DND-41 (cell line): Measurements from ENCODE around the gene PSME3IP1.

ENCODE experiments used
- ATAC-seq: fragments of 200-7000 bp; cut with Tn5 transposase; 3 replicates; pipeline ENCODE4 v1.9.1; 2021; ENCODE audit warnings: low read depth; ENCODE audit not compliant: insufficient read depth
- DNase-seq: peaks from one replicate; pipeline ENCODE4 v3.0.0-alpha.2; 2020
- H2AFZ ChIP-seq: 2 replicates; pipeline ENCODE4 v1.6.0; 2012; ENCODE audit warnings: low read depth, low read length
- H3K27ac ChIP-seq: 2 replicates; pipeline ENCODE4 v1.5.1; 2012; ENCODE audit warnings: low read length, inconsistent platforms
- H3K27me3 ChIP-seq: fragments of 200-600 bp; sonication (generic); 2 replicates; pipeline ENCODE4 v1.6.0; 2012; ENCODE audit warnings: low read length, mild to moderate bottlenecking, inconsistent platforms; ENCODE audit not compliant: insufficient read depth, poor library complexity
- H3K36me3 ChIP-seq: 2 replicates; pipeline ENCODE4 v1.5.1; 2012; ENCODE audit warnings: low read length, inconsistent platforms; ENCODE audit not compliant: insufficient read depth
- H3K4me1 ChIP-seq: 2 replicates; pipeline ENCODE4 v1.5.1; 2012; ENCODE audit warnings: mild to moderate bottlenecking, low read length; ENCODE audit not compliant: insufficient read depth
- H3K4me2 ChIP-seq: 2 replicates; pipeline ENCODE4 v1.6.0; 2012; ENCODE audit warnings: mild to moderate bottlenecking, moderate library complexity, low read length, inconsistent platforms; ENCODE audit not compliant: insufficient read depth
- H3K4me3 ChIP-seq, 2 experiments: fragments of 200-600 bp in 1 of 2; shearing (Covaris generic) in 1 of 2; 2 replicates each; pipeline ENCODE4 v1.5.1; 2012 to 2016; ENCODE audit warnings: inconsistent platforms in 2 of 2, low read length in 2 of 2, mild to moderate bottlenecking in 2 of 2, low read depth in 1 of 2, moderate library complexity in 1 of 2
- H3K79me2 ChIP-seq: 2 replicates; pipeline ENCODE4 v1.6.0; 2012; ENCODE audit warnings: low read length, inconsistent platforms; ENCODE audit not compliant: insufficient read depth
- H3K9ac ChIP-seq: 2 replicates; pipeline ENCODE4 v1.6.0; 2012; ENCODE audit warnings: low read depth, mild to moderate bottlenecking, inconsistent platforms, low read length, moderate library complexity
- H3K9me3 ChIP-seq: 2 replicates; pipeline ENCODE4 v1.5.1; 2012; ENCODE audit warnings: low read length, moderate library complexity, mild to moderate bottlenecking, inconsistent platforms; ENCODE audit not compliant: insufficient read depth, severe bottlenecking
- H4K20me1 ChIP-seq: 2 replicates; pipeline ENCODE4 v1.6.0; 2012; ENCODE audit warnings: low read length; ENCODE audit not compliant: insufficient read depth
- EZH2 ChIP-seq: IDR thresholded peaks from 3 replicates; pipeline ENCODE4 v1.6.1; 2012; ENCODE audit warnings: borderline replicate concordance, low read depth, mild to moderate bottlenecking, moderate library complexity, low read length, inconsistent platforms; ENCODE audit not compliant: severe bottlenecking
- TF ChIP-seq, protein P1 (sequence below): IDR thresholded peaks from 2 replicates; pipeline ENCODE4 v1.5.1; 2012; ENCODE audit warnings: borderline replicate concordance, low read length, moderate library complexity, mild to moderate bottlenecking; ENCODE audit not compliant: poor library complexity, severe bottlenecking; ENCODE audit errors: extremely low read depth

PSME3IP1 gene

GRCh38 chr16:57208926-57209325 lies 23.1 kb upstream of the PSME3IP1 start:
- H3K27ac ChIP-seq: no peak overlapping the region
- ATAC-seq: no peak
- H3K9ac ChIP-seq: no peak overlapping the region
- no peak overlapping the region for H3K4me2 ChIP-seq
- H3K9me3 ChIP-seq: no peaks in the 10 kb centered on the region
- H3K4me3 ChIP-seq: no peak overlapping the region
- H3K79me2 ChIP-seq: no peaks in the 10 kb centered on the region; the same call in 1 of the 2 replicates
- no peaks in the 10 kb centered on the region for H3K27me3 ChIP-seq
- H4K20me1 ChIP-seq: peaks cover 7% of the 10 kb centered on the region; the same call in 1 of the 2 replicates
- no peak overlapping the region for H2AFZ ChIP-seq
- peaks cover 70% of the 10 kb centered on the region for H3K36me3 ChIP-seq
- DNase-seq: no peak
- TF ChIP-seq, protein P1, sequence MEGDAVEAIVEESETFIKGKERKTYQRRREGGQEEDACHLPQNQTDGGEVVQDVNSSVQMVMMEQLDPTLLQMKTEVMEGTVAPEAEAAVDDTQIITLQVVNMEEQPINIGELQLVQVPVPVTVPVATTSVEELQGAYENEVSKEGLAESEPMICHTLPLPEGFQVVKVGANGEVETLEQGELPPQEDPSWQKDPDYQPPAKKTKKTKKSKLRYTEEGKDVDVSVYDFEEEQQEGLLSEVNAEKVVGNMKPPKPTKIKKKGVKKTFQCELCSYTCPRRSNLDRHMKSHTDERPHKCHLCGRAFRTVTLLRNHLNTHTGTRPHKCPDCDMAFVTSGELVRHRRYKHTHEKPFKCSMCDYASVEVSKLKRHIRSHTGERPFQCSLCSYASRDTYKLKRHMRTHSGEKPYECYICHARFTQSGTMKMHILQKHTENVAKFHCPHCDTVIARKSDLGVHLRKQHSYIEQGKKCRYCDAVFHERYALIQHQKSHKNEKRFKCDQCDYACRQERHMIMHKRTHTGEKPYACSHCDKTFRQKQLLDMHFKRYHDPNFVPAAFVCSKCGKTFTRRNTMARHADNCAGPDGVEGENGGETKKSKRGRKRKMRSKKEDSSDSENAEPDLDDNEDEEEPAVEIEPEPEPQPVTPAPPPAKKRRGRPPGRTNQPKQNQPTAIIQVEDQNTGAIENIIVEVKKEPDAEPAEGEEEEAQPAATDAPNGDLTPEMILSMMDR: no peak
- TF ChIP-seq EZH2: no peak
- no peaks in the 10 kb centered on the region for H3K4me1 ChIP-seq

- H3K4me2 ChIP-seq: no peak overlapping the region
- no peak overlapping the region for H2AFZ ChIP-seq
- TF ChIP-seq EZH2: no peak
- TF ChIP-seq, protein P1: no peak
- ATAC-seq: no peak
- H3K9ac ChIP-seq: no peak overlapping the region
- H4K20me1 ChIP-seq: peaks cover 7% of the 10 kb centered on the region; the same call in 1 of the 2 replicates
- peaks cover 40% of the 10 kb centered on the region for H3K36me3 ChIP-seq
- no peak overlapping the region for H3K4me3 ChIP-seq
- H3K27me3 ChIP-seq: no peaks in the 10 kb centered on the region
- no peak for DNase-seq
- no peaks in the 10 kb centered on the region for H3K9me3 ChIP-seq
- no peaks in the 10 kb centered on the region for H3K4me1 ChIP-seq
- no peak overlapping the region for H3K27ac ChIP-seq
- H3K79me2 ChIP-seq: peaks cover under 1% of the 10 kb centered on the region; the same call in 1 of the 2 replicates
Measured at GRCh38 chr16:57204675-57205074, 18.8 kb upstream of the PSME3IP1 start.

- ATAC-seq (no peak), DNase-seq (no peak)
- TF ChIP-seq EZH2: no peak
- TF ChIP-seq, protein P1: no peak
- Histone ChIP-seq H3K79me2 (peaks cover 11% of the 10 kb centered on the region), H3K27ac (no peak overlapping the region), H3K4me2 (no peak overlapping the region), H3K36me3 (peaks cover 30% of the 10 kb centered on the region), H4K20me1 (peaks cover 7% of the 10 kb centered on the region; the same call in 1 of the 2 replicates), H3K4me3 (no peak overlapping the region), H3K27me3 (no peaks in the 10 kb centered on the region), H2AFZ (no peak overlapping the region), H3K9ac (no peak overlapping the region), H3K4me1 (no peaks in the 10 kb centered on the region), H3K9me3 (no peaks in the 10 kb centered on the region)
Measured at GRCh38 chr16:57203451-57203850, 17.6 kb upstream of the PSME3IP1 start.
